ENCODE results near the gene GUCY1B1.
"Not testable (repeated sequence)": the region's sequence is repeated elsewhere in the genome, so short reads cannot be mapped to it uniquely, and the experiment has no call there.

Gene GUCY1B1

DNA sequence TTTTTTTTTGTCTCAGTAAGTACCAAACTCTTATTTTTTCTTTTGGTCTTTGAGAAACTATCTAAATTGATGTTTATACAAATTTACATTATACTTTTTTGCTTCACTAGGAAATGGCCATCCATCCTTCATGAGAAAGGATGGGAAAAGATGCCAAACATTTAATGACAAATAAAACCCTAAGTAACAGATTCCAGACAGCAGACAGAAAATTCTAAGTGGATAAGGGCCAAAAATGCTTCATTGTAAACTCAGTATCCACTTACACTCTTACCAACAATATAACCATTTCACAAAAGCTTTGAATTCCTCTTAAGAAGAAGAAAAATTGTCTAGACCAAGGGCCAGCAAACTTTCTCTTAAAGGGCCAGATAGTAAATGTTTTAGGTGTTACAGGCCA is 3.5 kb downstream of the GUCY1B1 start:
- DNase-seq = no peak

DNA sequence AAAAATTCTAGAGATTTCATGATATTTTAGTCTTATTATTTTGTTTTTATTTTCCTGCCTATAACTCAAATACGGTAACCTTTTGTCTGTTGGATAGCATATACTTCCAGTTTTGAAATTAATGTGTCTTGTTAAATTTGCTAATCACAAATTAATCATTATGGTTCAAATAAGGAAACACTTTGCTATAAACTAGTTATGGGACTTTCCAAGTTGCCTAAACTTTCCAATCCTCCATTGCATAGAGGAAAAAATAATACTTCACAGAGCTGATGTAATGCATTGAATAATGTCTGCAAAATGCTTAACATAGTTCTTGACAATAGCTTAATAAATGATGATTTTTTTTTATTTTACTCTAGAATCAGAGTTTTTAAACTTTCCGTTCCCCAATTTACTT is 4.7 kb downstream of the GUCY1B1 start:
- DNase-seq = no peak

DNA sequence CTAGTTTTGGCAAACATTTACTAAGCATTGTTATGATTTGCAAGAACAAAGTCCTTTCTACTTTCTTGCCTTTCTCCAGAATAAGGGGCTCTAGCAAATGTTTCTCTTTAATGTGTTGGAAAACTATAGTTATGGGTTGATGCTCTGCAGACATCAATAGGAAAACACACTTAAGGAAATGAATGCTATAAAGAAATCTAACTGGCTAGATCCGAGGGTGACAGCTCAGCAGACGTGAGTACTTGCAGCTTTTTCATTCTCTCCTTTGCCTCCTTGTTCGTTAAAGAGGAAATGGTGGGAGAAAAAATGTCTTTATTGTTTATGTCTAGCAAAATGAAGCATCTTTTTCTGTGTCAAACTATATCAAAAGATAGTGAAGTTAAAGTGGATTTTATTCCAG is 6.3 kb downstream of the GUCY1B1 start:
- no peak for DNase-seq

DNA sequence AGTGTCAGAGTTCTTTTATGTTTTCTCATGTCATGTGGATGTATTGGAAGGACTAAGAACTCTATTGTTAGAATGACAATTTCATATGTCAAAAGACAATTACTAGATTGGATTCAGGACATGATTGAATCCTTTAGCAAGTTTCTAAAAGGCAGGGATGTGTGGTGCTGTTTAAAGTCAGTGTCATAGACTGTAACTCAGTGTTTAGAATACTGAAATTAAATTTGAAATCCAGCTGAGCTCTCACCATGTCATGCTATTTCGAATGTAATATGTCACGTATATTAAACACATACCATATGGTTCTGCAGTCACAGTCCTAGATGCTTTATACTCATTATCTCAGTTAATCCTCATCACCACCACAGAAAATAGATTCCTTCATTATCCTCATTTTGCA is 7.8 kb downstream of the GUCY1B1 start:
- no peak for DNase-seq

DNA sequence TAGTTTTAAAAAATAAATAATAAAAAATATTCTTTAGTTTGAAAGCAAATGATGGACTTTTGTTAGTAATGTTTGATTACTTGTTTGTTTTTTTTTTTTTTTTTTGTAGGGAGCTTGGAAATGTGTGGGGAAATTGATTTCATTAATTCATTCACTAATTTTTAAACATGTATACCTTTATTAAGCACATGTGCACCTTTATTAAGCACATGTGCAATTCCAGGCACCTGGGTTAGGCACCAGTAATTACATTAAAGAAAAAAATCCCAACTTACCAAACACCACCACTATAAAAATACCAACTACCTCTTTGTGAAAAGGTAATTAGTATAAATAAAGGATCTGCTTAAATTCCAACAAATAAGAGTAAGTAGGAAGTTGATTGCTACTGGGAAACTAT is 9.5 kb downstream of the GUCY1B1 start:
- DNase-seq = no peak

DNA sequence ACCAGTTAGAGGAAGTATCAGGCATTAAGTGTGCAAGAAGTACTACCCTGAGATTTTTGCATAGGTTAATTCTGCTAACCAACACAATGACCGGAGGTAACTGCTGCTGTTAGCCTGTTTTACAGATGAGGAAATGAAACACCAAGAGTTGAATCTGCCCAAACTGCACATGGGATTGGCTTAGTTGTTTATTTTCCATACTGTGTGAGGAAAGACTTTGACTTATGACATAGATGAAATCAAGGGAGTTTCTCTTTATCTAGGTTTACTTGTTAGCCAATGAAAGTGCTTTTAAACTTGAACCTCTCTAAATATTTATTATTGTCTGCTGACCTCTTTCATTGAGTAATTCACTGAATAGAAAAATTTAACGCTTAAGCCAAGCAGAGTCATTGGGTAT is 10.3 kb downstream of the GUCY1B1 start:
- DNase-seq = no peak

DNA sequence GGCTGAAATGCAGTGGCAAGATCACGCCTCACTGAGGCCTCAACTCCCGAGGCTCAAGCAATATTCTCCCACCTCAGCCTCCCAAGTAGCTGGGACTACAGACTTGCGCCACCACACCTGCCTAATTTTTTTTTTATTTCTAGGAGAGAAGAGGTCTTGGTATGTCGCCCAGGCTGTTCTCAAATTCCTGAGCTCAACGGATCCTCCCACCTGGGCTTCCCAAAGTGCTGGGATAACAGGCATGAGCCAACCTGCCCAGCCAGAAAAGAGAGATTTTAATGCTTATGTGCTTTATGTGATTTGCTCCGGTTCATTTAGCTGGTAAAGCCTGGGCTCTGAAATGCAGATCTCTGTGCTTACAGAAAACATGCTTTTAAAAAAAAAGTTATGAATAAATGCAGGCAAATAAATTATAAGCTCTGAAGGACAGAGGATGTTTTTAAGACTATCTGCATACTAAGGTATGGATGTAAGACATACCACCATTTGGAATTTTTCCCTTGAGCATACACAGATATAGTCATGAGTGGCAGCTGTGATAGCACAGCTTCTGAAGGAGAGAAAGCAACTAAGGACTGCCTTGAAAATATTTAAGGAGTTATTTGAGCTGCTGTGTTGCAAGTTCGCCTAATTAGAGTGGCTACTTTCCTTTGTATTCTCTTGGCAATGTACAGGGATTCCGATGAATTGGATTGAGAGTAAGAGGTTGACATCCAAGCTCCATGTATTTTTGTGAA is 13.8 kb downstream of the GUCY1B1 start:
- no peak for DNase-seq

DNA sequence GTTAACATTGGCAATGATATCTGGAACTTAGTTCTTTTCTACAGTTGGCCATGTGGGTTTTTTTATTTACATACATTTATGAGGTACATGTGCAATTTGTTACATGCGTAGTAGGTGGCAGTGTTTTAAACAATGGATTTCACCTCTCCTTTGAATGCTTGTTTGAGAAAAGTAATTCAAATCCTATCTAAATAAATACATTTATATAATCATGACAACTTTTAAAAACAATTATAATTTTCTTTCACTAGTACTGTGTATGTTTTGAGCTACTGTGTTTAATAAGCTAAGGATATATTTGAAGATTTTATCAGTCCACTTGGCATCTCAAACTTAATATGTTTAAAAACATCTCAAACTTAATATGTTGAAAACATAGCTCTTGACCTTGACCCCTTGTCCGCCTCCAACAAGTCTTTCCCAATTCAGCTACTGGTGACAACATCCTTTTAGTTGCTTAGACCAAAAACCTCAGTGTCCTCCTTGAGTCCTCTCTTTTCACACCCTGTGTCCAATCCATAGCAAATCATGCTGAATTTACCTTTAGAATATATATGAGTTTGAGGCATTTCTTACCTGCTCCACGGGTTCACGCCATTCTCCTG is 14.5 kb downstream of the GUCY1B1 start:
- no peak for DNase-seq

DNA sequence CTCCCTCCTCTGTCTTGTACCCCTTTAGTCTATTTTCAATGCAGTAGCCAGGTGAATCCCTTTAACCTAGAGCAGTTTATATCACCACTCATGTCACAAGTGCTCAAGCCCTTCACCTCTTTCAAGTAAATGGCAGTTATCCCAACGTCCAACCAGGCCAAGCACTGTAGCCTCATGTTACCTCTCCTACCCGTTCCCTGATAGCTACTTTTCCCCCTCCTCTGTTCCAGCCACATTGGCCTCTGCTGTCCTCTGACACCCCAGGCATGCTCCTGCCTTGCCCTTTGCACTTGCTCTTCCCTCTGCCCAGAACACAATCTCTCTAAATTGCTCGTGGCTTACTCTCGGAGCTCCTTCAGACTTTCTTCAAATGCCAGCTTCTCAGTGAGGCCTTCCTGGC is 15.2 kb downstream of the GUCY1B1 start:
- DNase-seq = no peak

DNA sequence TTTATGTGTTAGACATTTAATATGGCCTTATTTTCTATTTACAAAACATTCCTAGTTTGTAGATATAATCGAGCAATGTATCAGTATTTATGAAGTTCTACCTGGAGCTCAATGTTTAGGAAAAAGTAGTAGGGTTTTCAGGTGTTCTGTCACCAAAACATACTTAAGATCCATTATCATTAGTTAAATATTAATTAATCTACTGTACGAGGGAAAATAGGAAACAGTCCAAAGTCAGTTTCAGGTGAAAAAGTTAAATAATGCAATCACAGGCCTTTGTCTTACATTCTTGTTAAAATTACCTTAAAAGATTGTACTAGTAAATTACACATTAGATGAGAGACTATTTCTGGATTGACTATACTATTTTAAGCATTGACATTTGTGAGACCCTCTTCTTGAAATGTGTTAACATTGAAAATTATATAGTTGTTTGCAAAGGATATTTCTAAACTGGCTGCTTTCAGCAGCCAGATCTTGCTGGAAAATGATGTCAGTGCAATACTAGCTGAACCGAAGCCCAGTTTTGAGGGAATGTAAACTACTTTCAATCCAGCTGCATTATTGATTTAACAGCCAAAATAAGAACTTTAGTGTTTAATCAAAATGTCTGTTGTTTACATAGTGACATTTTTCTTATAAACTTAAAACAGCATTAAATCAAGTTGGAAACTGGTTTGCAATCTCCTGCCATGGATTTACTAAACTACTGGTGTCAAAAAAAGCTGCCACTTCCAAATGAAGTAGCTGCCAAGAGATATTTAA is 19.3 kb downstream of the GUCY1B1 start:
- no peak for DNase-seq

DNA sequence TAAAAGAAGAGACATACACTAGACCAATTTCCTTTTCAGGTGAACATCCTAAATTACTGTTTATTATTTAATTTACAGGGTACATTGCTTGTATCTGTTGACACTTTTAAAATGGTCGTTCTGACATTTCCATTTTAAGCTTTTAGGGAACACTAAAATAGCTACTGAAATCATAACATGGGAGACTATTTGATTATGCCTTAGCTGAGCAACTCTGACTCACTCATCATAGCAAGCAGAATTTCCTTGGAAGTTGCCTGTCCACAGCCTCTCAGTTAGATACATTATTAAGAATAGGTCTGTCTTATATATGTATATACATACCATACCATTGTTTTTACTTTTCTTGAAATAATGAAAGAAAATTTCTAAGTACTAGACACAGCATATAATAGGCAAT is 22.0 kb downstream of the GUCY1B1 start:
- no peak for DNase-seq

DNA sequence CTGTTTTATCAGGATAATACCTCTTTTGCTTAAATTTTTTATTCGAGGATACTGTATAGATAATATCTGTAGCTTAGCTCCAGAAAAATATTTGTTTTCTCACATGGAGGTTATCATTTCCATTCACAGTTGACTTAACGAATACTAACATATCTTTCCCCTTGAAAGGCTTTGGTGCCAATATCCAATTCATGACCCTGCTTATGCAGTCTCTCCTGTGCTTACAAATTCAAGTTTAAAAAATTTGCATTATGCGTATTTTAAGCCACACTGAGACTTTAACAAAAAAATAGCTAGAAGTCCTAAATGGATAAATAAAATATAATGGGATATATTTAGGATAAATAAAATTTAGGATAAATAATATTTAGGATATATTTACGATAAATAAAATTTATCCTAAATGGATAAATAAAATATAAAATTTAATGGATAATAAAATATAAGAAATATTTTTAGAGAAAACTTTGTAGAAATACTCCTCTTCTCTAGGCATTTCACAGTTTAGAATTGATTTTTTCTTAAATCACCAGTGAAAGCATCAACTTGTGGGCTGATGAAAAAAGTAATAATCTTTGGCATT is 22.5 kb downstream of the GUCY1B1 start:
- DNase-seq = no peak

DNA sequence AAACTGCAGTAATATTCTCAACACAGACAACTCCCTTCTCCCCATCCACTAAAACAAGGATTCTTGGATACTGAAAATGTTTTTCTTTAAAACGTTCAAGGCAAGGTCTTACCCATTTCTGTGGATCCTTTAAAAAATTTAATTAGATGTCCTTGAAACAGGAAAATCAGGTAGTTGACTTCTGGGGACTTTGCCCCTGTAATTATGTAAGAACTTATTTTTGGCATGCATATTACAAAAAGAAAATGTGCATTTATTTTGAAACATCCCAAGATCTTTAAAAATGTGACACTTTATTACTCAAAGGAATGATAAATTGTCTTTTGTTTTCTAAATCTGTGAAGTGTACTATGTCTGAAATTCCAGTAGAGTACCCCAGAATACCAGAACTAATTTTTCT is 25.8 kb downstream of the GUCY1B1 start:
- no peak for DNase-seq

DNA sequence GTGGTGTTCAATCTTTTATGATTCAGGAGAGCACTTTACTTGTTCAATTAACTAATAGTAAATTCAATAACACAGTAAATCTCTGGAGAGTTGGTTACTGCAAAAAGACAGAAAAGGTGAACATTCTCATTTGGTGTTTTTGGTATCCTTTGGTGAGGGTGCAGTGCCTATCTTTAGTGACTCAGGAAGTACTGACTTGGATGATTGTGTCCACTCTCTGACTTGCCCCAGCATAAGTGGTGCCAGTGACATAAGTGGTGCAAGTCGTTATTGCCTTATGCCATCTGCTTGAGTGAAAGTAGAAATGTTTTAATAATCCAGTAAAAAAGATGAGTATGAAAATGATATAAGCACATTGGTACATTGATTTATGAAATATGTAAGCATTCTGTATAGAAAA is 27.0 kb downstream of the GUCY1B1 start:
- no peak for DNase-seq

DNA sequence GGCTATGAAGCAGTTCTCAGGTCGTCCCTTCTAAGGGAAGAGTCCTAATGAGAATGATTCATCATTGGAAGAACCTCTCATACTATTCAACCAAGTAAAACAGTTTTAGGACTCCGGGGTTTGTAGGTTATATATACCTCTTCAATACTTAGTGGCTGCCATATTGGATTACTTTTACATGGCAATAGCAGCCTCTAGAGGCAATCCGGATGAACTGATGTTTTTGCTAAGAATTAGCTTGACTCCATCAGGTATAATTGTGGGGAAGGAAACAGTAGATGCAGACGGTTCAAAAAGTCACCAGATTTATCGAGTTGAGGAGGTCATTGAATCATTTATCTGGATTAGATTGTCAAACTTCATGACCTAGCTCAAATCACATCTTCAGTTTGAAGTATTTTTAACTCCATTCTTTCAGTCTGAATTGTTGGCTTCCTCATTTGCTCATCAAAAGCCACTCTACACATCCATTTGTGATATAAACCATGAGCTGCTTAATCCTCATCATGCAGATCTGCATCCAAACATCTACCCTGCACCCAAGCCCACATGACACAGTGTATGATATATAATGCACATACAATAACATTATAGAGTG is 28.4 kb downstream of the GUCY1B1 start:
- DNase-seq = peak in 1 of 5 donors; percentile 25

DNA sequence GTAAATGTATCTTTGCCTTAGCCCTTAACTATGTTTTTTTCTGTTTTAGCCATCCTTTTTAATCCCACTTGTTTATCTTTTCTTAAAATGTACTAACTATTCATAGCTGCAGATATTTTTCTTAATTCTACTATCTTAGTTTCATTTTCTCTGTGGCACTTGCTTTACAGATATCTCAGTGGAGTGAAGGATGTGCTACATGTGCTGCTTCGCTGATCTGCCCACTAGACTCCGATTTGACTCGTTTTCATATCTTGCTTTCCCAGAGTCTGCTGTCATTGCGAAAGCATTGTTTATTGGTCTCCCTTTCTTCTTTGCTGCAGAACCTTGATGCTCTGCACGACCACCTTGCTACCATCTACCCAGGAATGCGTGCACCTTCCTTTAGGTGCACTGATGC is 30.6 kb downstream of the GUCY1B1 start:
- DNase-seq = no peak

DNA sequence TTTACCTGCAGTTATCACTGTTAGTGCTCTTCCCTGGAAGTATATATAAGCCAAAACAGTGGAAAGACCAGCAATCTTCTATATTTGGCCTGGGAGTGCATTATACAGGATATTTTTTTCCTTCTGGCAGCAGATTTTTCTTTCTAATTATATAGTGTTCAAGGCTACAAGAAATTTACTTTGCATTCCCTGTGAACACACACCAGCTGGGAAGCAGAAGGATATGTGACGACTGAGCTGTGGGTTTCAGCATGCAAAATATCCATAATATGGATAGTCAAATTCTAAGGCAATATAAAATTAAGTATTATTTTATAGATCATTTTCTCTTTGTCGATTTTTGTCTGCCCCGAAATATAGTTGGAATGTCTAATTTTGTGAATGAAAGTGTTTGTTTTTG is 31.2 kb downstream of the GUCY1B1 start:
- DNase-seq = no peak

DNA sequence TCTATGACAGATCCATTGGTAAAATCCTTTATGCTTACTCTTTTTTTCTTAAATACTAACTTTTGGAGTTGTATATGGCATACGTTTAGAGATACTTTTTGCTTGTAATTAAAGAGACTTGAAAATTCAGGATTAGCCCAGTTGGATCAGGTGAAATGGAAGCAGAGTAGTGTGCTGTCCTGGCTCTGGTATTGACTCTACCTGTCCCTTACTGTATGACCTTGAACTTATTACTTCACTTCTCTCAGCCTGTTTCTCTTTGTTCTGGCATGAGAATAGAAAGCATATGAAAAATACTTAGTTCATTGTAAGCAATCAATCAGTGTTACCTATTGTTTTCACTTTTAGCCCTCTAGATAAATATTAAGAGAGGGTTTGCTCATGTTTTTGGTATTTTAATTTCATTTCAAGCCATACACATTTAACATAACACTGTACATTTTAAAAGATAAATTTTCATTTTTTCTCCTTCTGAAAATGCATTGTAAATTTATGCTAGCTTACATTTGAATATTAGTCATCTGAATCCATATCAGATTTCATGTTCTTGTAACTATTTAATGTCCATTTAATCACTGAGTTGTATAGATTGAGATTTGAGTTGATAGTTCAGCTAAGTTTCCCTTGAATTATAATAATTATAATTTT is 35.9 kb downstream of the GUCY1B1 start:
- DNase-seq = no peak

DNA sequence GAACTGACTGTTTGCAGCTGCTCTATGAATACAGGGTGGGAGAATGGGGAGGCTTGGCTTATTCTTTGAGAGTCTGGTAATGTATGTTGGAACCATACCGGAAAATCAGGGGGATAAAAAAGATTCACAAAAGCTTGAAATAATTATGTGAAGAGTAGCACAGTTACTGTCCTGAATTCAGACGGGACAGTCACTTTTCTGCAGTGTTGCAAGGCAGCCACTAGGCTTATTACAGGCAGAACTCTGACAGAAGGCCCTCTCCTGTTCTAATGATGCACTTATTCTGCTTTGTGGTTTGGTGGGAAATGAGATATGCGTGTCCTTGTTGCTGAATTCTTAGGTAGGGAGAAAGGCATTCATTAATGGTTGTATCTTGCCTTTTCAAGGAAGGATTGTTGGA is 37.2 kb downstream of the GUCY1B1 start:
- DNase-seq = no peak

DNA sequence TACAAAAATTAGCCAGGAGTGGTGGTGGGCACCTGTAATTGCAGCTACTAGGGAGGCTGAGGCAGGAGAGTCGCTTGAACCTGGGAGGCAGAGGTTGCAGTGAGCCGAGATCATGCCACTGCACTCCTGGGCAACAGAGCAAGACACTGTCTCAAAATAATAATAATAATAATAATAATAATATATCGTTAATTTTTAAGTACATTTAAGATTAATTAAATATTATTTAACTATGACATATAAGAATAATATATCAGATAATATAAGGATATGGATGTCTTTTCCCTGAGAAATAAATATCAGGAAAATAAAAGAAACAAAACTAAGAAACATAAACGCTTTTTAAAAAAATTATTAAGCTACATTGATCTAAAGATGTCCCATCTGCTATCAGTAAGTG is 38.8 kb downstream of the GUCY1B1 start:
- not testable (repeated sequence) for DNase-seq

DNA sequence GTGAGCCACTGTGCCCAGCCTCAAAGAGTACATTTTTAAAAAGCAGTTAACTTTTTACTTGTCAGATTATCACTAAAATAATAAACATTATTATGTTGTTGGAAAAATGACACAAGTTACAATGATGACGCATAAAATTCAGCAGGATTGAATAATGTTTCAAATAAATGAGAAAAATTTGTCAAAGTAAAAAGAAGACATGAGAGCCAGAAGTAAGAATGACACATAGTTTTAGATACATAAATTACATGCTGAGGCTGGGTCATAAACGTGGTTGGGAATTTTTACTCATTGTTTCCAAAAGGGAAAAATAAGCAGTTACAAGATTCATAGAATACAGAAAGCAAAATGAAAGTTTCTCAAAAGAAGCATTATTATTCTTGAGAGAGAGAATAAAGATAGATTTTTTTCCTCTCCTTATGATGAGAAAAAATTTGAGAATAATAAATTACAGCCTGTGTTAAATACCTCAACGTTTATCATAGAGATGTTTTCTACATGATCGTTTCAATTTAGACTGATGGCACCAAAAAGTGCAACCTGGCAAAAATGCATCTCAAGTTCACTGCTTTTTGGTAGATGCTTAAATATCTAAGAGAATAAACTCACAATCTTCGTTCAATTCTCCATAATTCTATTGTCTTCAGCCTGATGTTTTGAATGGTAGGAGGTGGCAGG is 40.4 kb downstream of the GUCY1B1 start:
- no peak for DNase-seq

DNA sequence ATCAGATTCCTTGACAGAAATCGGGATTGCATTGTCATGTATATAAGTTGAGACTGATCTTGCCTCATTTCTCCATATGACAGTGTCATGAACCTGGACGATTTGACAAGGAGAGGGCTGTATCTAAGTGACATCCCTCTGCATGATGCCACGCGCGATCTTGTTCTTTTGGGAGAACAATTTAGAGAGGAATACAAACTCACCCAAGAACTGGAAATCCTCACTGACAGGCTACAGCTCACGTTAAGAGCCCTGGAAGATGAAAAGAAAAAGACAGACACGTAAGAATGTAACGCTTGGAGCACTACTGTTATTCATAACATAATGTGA is 40.9 kb downstream of the GUCY1B1 start:
- DNase-seq = no peak

Data from T-helper 1 cell (primary cell).